Body of pancreas (tissue), 4 donors: Measurements from ENCODE around the gene PFKFB1. TPM values are rescaled to one million over a fixed set of nuclear protein-coding genes. Genes with fewer than 3 reads are reported as not detected.

ENCODE experiments used
- ATAC-seq: fragments of 150-250 bp; one replicate; pipeline ENCODE4 v1.9.1; 2016
- DNase-seq, 4 donors: peaks; one replicate each; pipeline ENCODE4 v3.0.0-alpha.2; 2019
- H3K27ac ChIP-seq, 4 donors: fragments of 200-600 bp; sonication (generic); 1 replicate in 3 of 4; 2 replicates in 1 of 4; pipeline versions ENCODE4 v1.5.1 to v1.6.1; 2016 to 2019; ENCODE audit warnings: mild to moderate bottlenecking in 1 of 4, mixed read lengths in 1 of 4, moderate library complexity in 1 of 4
- H3K27me3 ChIP-seq, 2 donors: fragments of 200-600 bp; sonication (generic); one replicate each; pipeline ENCODE4 v1.6.0; 2016; ENCODE audit warnings: mild to moderate bottlenecking in 1 of 2
- H3K36me3 ChIP-seq, 2 donors: fragments of 200-600 bp; sonication (generic); replicated peaks in 1 of 2; 2 replicates each; pipeline ENCODE4 v1.5.1; 2016; ENCODE audit warnings: low read depth in 2 of 2; ENCODE audit not compliant: insufficient read depth in 1 of 2
- H3K4me1 ChIP-seq: fragments of 200-600 bp; sonication (generic); one replicate; pipeline ENCODE4 v1.6.0; 2016
- H3K4me3 ChIP-seq, 2 donors: fragments of 200-600 bp; sonication (generic); 1 replicate in 1 of 2; 2 replicates in 1 of 2; pipeline ENCODE4 v1.5.1; 2016 to 2019
- H3K9me3 ChIP-seq, 3 donors: fragments of 200-600 bp; sonication (generic); 1 replicate in 2 of 3; 2 replicates in 1 of 3; pipeline ENCODE4 v1.5.1; 2016
- CTCF ChIP-seq, 7 experiments: fragments of 450-650 bp in 4 of 7; fragments of 200-600 bp in 3 of 7; sonication (generic) in 3 of 7; IDR thresholded peaks; one replicate each; pipeline ENCODE4 v1.5.1; 2016 to 2019; ENCODE audit warnings: antibody characterized with exemption in 7 of 7
- POLR2A ChIP-seq, 3 donors: fragments of 450-650 bp; IDR thresholded peaks; one replicate each; pipeline ENCODE4 v1.6.1; 2016; ENCODE audit warnings: antibody characterized with exemption in 3 of 3, mild to moderate bottlenecking in 2 of 3
- WGBS, 2 donors: methylation state at CpG; one replicate each; pipeline ENCODE4 v1.1.5; 2017; 5-methylcytosine and 5-hydroxymethylcytosine counted together
- intact Hi-C: fragments of 100-400 bp; cut with DNase I; formaldehyde crosslinking; loops from one replicate; pipeline ENCODE4 v1.15.1; 2023
- total RNA-seq, 2 donors: library from RNA; depleted of rRNA; stranded (reverse); fragments of >200 nt; gene quantifications; one replicate each; pipeline ENCODE4 v1.1.0, GENCODE V29; 2016

PFKFB1 gene
- total RNA-seq, 2 donors from 2014 or later, result 1.0 to 2.3 TPM

GRCh38 chrX:55030271-55031205, 36.5 kb upstream of the PFKFB1 start, which contains the start of gene ALAS2:
Gene ALAS2, minus strand, starts transcription at chrX:55030977. Its CDS starts 4,977 bp downstream, at chrX:55026000.
- TF ChIP-seq POLR2A (IDR thresholded peaks at IDR 0.05), result no peak
- no peak for TF ChIP-seq CTCF (IDR thresholded peaks at IDR 0.05)
- Histone ChIP-seq H3K4me3 (no peak within 1 kb of the TSS), H3K4me1 (no peaks in the 10 kb centered on the region), H3K27me3 (no peaks in the 10 kb centered on the region), H3K9me3 (no peaks in the 10 kb centered on the region), H3K27ac (no peak within 1 kb of the TSS), H3K36me3 (no peaks in the 10 kb centered on the region)
- intact Hi-C loops, result no loop called here
- WGBS, 2 donors, result 51 to 57% methylated on average over 7 of the region's 7 CpGs
- no peak for ATAC-seq
- no peak for DNase-seq

GRCh38 chrX:55029291-55029690, 35.3 kb upstream of the PFKFB1 start:
- no peaks in the 10 kb centered on the region for H3K9me3 ChIP-seq
- no peak overlapping the region for H3K4me3 ChIP-seq
- H3K27ac ChIP-seq, result no peak overlapping the region
- 54 to 63% methylated on average over 2 of the region's 2 CpGs for WGBS, 2 donors
- no peaks in the 10 kb centered on the region for H3K36me3 ChIP-seq
- no peaks in the 10 kb centered on the region for H3K27me3 ChIP-seq
- DNase-seq, result no peak
- H3K4me1 ChIP-seq, result no peaks in the 10 kb centered on the region
- TF ChIP-seq POLR2A (IDR thresholded peaks at IDR 0.05) (no peak), CTCF (IDR thresholded peaks at IDR 0.05) (no peak)
- no peak for ATAC-seq
- intact Hi-C loops, result no loop called here

- Histone ChIP-seq H3K36me3 (no peaks in the 10 kb centered on the region), H3K27ac (no peak overlapping the region), H3K4me1 (no peaks in the 10 kb centered on the region), H3K9me3 (no peaks in the 10 kb centered on the region), H3K27me3 (no peaks in the 10 kb centered on the region), H3K4me3 (no peak overlapping the region)
- no peak for DNase-seq
- TF ChIP-seq POLR2A (IDR thresholded peaks at IDR 0.05) (no peak), CTCF (IDR thresholded peaks at IDR 0.05) (no peak)
- no peak for ATAC-seq
- intact Hi-C loops, result no loop called here
These were observed 34.6 kb upstream of the PFKFB1 start for GRCh38 chrX:55028611-55029010.

- no peak overlapping the region for H3K4me3 ChIP-seq
- ATAC-seq (no peak), DNase-seq (no peak)
- H3K27ac ChIP-seq, result no peak overlapping the region
- H3K36me3 ChIP-seq, result no peaks in the 10 kb centered on the region
- no peaks in the 10 kb centered on the region for H3K9me3 ChIP-seq
- no peaks in the 10 kb centered on the region for H3K27me3 ChIP-seq
- no peaks in the 10 kb centered on the region for H3K4me1 ChIP-seq
- intact Hi-C loops, result no loop called here
- 63 to 75% methylated on average over 4 of the region's 4 CpGs for WGBS, 2 donors
- no peak for TF ChIP-seq POLR2A (IDR thresholded peaks at IDR 0.05)
- TF ChIP-seq CTCF (IDR thresholded peaks at IDR 0.05), result no peak
These were observed 34.1 kb upstream of the PFKFB1 start for GRCh38 chrX:55028040-55028439.

GRCh38 chrX:55026840-55027239, 32.9 kb upstream of the PFKFB1 start:
- ATAC-seq, result no peak
- intact Hi-C loops, result no loop called here
- DNase-seq, result no peak

More at GRCh38 chrX:55026840-55027239, 32.9 kb upstream of the PFKFB1 start:
- Histone ChIP-seq H3K9me3 (no peaks in the 10 kb centered on the region), H3K27ac (no peak overlapping the region), H3K27me3 (no peaks in the 10 kb centered on the region), H3K4me3 (no peak overlapping the region), H3K36me3 (no peaks in the 10 kb centered on the region), H3K4me1 (no peaks in the 10 kb centered on the region)
- WGBS, 2 donors, result 55 to 66% methylated on average over 2 of the region's 2 CpGs
- TF ChIP-seq CTCF (IDR thresholded peaks at IDR 0.05) (no peak), POLR2A (IDR thresholded peaks at IDR 0.05) (no peak)
